GM12874 (cell line): ENCODE measurements around the gene ENKD1.
A peak's percentile ranks its signal among the peaks of the same experiment; 100 is the strongest.

Experiments used
- TF ChIP-seq, protein P1 (sequence below): IDR thresholded peaks from 2 replicates; pipeline ENCODE4 v1.5.1; 2011; ENCODE audit warnings: low read depth, mild to moderate bottlenecking, control low read depth, low read length, moderate library complexity; ENCODE audit not compliant: insufficient read depth

Gene ENKD1

DNA sequence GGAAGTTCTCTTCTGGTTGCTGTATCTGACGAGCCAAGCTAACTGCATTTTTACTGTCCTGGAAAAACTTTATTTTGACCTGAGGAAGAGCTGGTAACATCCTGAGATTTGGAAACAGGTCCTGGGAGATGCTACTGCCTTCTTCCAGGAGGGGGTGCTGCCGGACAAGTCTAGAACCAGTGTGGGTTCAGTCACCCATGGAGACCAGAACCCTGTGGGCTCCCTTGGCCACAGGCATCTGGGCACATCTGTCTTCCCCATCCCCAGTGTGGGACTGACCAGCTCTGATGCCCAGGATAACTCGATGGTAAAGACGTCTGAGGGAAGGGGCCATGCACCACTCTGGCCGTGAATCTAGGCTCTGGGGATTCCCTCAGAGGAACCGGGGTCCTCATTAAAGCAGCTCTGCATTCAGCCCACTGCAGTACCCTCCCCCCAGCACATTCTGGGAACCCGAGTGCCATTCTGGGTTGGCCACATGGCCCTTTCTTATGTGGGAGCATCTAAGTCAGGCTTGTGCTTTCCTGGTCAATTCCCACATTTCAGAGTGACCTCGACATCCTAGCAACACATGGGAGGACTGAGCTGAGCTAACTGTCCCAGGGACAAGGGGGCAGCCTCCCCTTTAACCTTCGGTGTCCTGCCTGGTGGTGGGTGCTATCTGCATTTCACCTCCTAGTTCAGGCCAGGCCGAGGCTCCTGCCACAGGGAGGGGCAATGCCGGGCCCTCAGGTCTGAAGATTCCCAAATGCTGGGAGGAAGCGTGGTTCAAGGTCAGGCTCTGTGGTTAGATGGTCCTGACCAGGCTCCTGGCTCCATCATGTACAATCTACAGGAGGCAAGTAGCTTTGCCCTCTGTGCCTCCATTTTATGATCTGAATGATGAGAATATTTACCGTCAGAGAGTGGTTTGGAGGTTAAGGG is 6.5 kb upstream of the ENKD1 start:
- TF ChIP-seq, protein P1, sequence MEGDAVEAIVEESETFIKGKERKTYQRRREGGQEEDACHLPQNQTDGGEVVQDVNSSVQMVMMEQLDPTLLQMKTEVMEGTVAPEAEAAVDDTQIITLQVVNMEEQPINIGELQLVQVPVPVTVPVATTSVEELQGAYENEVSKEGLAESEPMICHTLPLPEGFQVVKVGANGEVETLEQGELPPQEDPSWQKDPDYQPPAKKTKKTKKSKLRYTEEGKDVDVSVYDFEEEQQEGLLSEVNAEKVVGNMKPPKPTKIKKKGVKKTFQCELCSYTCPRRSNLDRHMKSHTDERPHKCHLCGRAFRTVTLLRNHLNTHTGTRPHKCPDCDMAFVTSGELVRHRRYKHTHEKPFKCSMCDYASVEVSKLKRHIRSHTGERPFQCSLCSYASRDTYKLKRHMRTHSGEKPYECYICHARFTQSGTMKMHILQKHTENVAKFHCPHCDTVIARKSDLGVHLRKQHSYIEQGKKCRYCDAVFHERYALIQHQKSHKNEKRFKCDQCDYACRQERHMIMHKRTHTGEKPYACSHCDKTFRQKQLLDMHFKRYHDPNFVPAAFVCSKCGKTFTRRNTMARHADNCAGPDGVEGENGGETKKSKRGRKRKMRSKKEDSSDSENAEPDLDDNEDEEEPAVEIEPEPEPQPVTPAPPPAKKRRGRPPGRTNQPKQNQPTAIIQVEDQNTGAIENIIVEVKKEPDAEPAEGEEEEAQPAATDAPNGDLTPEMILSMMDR: peak; percentile 85

DNA sequence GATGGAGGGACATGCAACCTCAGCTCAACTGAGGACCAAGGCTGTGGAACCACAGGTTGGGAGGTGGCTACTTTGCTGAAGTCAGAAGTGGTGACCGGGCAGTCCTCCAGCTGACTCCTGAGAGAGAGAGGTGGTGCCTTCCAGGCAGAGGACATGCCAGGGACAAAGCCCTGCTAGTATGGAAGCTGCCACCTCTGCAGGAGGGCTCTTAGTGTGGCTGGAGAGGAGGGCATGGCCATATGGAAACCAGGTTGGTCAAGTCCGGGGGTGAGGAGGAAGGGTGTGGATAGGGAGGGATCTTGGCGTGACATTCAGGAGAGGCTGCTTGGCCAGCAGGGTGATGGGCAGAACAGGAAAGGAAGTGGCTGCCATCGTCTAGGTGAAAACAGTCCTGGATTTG is 5.8 kb upstream of the ENKD1 start:
- TF ChIP-seq, protein P1: no peak

DNA sequence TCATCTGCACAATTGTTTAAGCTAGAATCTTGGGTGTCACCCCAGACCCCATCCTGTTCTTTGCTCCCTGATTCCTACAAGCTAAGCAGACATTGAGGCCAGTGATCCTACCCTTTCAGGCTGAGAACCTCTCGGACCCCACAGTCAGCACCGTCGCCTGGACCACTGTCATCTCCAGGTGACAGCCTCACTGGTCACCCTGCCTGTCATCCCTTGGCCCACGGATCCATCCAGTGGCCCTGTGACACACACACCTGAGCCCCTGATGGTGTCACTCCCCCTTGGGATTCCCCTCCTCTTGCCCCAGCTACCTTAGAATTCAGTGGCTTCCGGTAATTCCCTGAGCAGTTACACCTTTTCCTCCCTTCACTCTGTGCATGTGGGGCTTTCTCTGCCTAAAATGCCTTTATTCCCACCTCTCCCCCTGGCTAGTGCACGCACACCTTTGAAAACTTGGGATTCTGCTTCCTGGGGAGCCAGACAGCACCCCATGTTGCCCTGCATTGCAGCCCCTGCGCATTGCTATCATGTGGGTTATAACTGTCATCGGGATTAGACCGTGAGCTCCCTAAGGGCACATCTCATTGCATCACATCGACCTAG is 3.0 kb upstream of the ENKD1 start:
- TF ChIP-seq, protein P1: no peak

DNA sequence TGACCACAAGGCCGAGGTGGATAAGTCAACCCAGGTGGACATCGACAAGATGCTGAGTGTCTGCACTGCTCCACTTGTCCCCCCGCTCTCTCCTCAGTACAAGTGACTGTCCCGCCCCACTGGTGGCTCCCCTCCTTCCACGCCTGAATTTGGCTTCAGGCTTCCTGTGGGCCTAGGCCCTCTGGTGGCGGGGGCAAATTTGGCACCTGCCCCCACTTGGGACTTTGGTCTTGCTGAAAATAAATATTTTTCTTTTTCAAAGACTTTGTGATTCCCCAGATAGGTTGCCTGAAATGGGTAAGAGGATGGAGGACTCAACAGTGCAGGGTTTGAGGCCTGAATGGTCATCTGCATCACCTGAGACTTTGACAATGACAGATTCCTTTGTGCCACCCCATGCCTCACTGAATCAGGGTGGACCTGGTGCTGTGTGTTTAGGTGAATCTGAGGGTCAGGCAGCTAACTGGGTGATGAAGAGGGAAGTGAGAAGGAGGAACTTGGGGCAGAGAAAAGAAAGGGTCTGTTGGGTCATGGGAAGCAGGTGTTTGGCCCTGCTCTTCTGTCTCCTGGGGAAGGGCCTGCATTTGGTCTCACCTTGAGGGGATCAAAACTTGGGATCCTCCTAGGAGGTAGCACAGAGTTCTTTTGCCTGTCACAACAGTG is 2.1 kb upstream of the ENKD1 start:
- TF ChIP-seq, protein P1: peak; percentile 43

DNA sequence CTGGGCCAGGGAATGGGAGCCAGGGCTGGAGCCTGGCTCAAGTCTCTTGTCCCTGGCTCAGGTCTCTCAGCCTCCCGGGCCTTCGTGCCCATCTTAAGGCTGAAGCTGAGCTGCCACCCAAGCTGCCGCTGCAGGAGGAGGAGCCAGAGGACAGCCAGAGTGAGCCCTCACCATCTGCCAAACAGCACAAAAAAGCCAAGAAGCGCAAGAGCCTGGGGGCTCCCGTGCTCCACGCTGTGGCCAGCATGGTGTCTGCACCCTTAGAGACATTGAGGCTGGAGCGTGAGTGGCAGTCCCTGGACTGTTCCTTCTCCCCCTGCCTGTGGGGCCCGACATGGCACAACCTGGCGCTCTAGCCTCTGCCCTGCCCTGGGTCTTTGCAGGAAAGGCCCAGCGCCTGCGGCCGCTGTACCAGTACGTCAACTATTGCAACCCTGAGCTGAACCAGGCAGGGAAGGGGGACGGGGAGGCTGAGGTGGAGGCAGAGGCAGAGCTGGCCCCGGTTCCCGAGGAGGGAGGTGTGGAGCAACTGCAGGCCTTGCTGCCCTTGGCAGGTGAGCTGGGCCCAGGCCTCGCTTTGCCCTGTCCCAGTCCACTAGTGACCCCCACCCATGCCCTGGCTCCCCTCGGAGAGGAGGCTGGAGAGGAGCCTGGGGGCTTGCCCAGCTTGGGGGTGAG is 1.4 kb upstream of the ENKD1 start:
- TF ChIP-seq, protein P1: peak; percentile 91

DNA sequence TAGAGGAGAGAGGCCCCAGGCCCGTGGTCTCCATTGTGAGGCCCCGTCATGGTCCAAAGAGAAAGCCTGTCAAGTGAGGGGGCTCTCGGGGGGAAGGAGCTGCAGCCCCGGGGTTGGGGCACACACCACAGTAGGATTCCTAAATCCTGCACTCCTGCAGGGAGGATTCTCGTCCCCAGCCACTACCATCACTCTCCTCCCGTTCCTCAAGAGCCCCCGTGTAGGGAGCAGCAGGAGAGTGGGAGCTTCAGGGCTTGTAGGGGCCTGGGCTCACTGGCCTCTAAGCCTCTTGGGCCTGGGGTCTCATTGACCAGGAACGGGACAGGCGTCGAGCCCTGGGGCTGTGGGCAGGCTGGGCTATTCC is 885 bp upstream of the ENKD1 start:
- TF ChIP-seq, protein P1: no peak
